ENCODE measurements around the gene PRAMEF2.
"Not testable (repeated sequence)": the region's sequence is repeated elsewhere in the genome, so short reads cannot be mapped to it uniquely, and the experiment has no call there.

PRAMEF2 gene, protein sequence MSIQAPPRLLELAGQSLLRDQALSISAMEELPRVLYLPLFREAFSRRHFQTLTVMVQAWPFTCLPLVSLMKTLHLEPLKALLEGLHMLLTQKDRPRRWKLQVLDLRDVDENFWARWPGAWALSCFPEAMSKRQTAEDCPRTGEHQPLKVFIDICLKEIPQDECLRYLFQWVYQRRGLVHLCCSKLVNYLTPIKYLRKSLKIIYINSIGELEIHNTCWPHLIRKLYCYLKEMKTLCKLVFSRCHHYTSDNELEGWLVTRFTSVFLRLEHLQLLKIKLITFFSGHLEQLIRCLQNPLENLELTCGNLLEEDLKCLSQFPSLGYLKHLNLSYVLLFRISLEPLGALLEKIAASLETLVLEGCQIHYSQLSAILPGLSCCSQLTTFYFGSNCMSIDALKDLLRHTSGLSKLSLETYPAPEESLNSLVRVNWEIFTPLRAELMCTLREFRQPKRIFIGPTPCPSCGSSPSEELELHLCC

DNA sequence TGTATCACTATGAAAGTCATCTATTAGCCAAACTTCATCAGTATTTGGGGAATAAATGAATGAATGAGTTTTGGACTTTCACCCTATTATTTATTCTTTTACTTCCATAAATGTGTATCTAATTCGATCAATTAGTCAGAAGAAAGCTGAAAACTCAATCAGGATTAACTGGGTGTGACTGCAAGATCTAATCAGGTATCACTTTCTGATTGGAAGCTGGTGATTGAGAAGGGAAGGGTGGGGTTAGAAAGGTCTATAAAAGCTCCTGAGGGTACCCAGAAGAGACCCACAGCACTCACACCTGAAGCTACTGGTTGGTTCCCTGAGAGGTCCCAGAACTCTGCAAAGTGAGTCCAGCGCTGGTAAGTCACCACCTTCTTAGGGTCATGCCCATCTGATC, at the start of gene PRAMEF2:
TSS of gene PRAMEF2 (plus strand) at position 301 of the 400 bp plus-strand sequence. CDS start 1,924 bp downstream, outside the sequence.
- in situ Hi-C loops (cut with HindIII; ENCODE audit: low sequenced_read_pairs), result not testable (repeated sequence)

DNA sequence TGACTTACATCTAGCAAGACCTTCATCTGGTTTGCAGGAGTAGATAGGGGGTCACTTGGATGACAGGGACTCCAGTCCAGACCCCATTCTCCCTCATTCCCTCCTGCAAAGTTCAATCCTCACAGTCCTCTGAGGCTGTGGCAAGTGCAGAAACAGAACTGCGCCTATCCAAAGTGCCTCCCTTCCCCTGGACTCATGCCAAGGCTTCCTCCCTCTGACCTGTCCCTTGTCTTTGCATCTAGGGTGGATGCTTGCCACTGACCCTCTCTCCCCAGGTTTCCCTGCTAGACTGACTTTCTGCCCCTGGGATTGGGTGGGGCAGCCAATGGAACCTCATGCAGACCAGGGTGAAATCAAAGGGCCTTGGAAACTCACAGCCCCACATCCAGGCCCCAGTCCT, 47.0 kb upstream of the PRAMEF2 start:
- in situ Hi-C loops (cut with HindIII; ENCODE audit: low sequenced_read_pairs), result no loop called here

DNA sequence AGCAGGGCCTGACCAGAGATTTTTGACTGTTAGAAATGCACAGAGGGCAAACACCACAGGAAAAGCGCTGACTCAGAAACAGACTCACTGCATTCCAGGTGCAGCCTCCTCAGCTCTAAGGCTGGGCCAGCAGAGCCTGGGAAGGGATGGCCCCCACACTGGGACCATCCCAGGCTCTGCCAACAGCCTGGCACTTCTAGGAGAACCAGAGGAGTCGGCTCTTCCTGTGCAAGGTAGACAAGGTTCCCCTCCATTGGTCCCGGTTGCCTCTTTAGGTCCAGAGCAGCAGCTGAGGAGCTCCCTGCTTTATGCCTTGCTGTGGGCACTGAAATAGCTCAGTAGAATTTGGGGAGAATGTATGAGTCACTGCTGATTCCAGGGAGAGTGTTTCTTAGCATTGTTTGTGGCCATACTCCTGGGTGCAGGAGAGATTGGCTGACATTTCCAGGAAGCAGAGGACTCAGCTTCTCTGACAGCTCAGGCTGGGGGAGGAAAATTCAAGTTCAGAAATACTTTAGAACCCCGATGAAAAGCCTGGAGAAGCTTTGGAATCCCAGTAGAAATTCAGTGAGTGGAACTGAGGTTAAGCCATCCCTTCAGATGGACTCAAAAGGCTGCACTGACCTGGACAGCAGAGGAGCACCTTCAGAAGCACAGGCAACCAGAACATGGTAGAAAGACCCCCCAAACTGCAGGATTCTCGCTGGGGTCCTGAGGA, 46.0 kb upstream of the PRAMEF2 start:
- in situ Hi-C loops (cut with HindIII; ENCODE audit: low sequenced_read_pairs), result no loop called here

DNA sequence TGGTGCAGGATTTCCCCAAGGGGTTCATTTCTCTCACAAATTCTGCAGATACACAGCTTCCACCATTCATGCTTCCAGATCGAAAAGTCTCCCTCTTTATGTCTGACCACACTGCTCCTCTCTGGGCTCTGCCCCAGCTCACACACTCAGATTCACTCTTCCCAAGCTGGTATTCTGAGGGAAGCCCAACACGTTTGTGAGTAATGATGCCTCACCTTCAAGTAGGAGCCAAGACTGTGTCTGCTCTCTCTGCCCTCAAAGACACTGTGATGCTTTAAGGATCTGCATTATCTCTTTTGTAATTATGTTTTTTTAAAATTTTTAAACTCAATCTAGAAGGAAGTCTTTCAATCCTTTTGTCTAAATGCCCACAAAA, 45.5 kb upstream of the PRAMEF2 start:
- in situ Hi-C loops (cut with HindIII; ENCODE audit: low sequenced_read_pairs), result no loop called here

DNA sequence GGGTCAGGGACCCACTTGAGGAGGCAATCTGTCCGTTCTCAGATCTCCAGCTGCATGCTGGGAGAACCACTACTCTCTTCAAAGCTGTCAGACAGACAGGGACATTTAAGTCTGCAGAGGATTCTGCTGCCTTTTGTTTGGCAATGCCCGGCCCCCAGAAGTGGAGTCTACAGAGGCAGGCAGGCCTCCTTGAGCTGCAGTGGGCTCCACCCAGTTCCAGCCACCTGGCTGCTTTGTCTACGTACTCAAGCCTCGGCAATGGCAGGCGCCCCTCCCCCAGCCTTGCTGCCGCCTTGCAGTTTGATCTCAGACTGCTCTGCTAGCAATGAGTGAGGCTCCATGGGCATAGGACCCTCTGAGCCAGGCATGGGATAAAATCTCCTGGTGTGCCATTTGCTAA, 37.8 kb upstream of the PRAMEF2 start:
- in situ Hi-C loops (cut with HindIII; ENCODE audit: low sequenced_read_pairs), result not testable (repeated sequence)

DNA sequence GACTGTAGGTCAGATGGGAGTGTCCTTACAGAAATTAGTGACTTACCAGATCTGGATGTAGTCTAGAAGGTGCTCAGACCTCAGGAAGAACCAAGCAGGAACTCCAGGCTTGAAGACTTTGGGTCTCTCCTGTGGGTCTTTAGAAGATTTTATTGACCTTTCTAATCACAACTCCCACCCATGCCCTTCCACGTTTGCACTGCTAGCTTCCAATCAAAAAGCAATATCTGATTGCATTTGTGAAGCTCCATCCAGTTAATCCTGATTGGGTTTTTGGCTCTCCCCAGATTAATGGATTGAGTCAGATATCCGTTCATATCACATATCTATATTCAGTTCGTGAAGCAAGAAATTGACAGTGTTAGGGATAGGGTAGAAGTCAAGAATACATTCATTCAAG, 25.6 kb upstream of the PRAMEF2 start, which contains the start of gene PRAMEF11:
TSS of gene PRAMEF11 (minus strand) at position 101 of the 400 bp plus-strand sequence. CDS start 2,621 bp downstream, outside the sequence.
- in situ Hi-C loops (cut with HindIII; ENCODE audit: low sequenced_read_pairs), result not testable (repeated sequence)

DNA sequence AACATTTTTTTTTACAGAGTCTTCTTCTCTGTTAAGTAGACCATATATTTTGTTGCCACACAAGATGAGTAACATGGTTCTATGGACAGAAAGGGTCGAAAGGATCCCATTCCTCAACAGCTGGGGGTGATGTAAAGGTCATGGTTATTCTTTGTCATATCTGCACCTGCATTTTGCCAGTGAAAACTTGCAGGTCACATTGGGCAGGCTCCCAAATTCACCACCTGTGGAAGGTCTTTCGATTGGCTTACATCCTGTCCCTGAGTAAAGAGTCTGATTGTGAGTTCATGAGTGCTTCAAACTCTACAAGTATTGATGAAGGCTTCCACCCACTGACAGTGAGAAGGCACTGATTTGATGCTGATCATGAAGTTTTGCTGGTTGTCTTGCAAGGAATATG, 23.6 kb upstream of the PRAMEF2 start:
- in situ Hi-C loops (cut with HindIII; ENCODE audit: low sequenced_read_pairs), result not testable (repeated sequence)

DNA sequence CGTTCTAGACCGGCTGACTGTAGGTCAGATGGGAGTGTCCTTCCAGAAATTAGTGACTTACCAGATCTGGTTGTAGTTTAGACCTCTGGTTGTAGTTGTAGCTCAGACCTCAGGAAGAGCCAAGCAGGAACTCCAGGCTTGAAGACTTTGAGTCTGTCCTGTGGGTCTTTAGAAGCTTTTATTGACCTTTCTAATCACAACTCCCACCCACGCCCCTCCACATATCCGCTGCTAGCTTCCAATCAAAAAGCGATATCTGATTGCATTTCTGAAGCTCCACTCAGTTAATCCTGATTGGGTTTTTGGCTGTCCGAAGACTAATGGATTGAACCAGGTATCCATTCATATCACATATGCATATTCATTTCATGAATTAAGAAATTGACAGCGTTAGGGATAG, 8.3 kb upstream of the PRAMEF2 start, which contains the start of gene HNRNPCL1:
TSS of gene HNRNPCL1 (minus strand) at position 101 of the 400 bp plus-strand sequence. CDS start 431 bp downstream, outside the sequence.
- in situ Hi-C loops (cut with HindIII; ENCODE audit: low sequenced_read_pairs), result not testable (repeated sequence)

DNA sequence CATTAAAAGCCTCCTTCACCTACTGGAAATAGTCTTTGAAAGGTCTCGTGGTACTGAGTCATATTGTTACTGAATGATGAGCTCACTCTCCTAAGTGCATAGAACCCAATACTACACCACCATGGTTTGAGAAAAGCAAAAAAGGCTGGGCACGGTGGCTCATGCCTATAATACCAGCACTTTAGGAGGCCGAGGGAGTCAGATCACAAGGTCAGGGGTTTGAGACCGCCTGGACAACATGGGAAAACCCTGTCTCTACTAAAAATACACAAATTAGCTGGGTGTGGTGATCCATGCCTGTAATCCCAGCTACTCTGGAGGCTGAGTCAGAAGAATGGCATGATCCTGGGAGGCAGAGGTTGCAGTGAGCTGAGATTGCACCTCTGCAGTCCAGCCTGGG, 5.1 kb upstream of the PRAMEF2 start:
- in situ Hi-C loops (cut with HindIII; ENCODE audit: low sequenced_read_pairs), result no loop called here

DNA sequence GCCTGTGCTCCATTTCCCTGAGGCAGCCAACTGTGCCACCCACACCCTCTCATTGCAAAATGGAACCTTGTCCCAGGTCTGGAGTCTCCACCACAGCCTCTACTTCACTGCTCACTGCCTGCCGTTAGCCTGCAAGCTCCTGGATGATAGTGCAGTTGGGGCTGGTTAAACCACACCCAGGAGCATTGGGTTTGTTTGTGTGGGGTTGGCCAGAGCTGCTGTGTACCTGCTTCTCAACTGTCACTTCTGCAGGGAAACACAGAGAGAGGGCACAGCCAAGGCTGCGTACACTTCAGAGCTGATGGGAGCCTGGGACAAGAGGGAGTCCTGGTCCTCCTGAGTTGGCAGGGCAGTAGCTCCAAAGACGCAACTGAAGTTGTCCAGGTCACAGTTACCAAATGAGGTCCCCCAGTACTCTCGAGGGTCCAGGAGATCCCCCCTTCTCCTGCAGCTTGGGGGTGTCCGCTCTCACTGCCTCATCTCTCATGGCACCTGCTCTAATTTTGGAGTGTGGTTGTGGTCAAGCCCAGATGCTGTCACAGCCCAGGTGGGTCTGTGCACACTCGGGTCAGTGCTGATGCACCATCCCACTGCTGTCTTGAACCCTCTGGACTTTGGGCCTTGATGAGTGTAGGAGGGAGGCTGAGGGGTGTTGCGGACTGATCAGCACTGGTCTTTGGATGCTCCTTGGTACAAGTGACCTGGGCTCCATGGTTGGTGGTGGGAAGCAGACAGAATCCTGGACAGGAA, 6.4 kb downstream of the PRAMEF2 start:
- in situ Hi-C loops (cut with HindIII; ENCODE audit: low sequenced_read_pairs), result not testable (repeated sequence)

DNA sequence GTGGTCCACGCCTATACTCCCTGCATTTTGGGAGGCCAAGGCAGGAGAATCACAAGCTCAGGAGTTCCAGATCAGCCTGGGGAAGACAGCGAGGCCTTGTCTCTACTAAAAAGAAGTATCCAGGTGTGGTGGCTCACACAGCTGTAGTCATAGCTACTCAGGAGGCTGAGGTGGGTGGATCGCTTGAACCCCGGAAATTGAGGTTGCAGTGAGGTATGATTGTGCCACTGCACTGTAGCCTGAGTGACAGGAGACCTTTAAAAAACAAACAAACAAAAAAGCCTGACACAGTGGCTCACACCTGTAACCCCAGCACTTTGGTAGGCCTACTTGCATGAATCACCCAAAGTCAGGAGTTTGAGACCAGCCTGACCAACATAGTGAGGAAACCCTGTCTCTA, 21.6 kb downstream of the PRAMEF2 start:
- in situ Hi-C loops (cut with HindIII; ENCODE audit: low sequenced_read_pairs), result not testable (repeated sequence)

DNA sequence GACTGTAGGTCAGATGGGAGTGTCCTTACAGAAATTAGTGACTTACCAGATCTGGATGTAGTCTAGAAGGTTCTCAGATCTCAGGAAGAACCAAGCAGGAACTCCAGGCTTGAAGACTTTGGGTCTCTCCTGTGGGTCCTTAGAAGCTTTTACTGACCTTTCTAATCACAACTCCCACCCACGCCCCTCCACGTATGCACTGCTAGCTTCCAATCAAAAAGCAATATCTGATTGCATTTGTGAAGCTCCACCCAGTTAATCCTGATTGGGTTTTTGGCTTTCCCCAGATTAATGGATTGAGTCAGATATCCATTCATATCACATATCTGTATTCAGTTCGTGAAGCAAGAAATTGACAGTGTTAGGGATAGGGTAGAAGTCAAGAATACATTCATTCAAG, 29.2 kb downstream of the PRAMEF2 start, which contains the start of gene PRAMEF4:
TSS of gene PRAMEF4 (minus strand) at position 101 of the 400 bp plus-strand sequence. CDS start 2,807 bp downstream, outside the sequence.
- in situ Hi-C loops (cut with HindIII; ENCODE audit: low sequenced_read_pairs), result not testable (repeated sequence)

DNA sequence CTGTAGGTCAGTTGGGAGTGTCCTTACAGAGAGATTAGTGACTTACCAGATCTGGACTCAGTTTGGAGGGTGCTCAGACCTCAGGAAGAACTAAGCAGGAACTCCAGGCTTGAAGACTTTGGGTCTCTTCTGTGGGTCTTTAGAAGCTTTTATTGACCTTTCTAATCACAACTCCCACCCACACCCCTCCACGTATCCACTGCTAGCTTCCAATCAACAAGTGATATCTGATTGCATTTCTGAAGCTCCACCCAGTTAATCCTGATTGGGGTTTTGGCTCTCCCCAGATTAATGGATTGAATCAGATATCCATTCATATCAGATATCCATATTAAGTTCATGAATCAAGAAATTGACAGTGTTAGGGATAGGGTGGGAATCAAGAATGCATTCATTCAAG, 41.3 kb downstream of the PRAMEF2 start, which contains the start of gene PRAMEF10:
TSS of gene PRAMEF10 (minus strand) at position 101 of the 400 bp plus-strand sequence. CDS start 2,423 bp downstream, outside the sequence.
- in situ Hi-C loops (cut with HindIII; ENCODE audit: low sequenced_read_pairs), result not testable (repeated sequence)

DNA sequence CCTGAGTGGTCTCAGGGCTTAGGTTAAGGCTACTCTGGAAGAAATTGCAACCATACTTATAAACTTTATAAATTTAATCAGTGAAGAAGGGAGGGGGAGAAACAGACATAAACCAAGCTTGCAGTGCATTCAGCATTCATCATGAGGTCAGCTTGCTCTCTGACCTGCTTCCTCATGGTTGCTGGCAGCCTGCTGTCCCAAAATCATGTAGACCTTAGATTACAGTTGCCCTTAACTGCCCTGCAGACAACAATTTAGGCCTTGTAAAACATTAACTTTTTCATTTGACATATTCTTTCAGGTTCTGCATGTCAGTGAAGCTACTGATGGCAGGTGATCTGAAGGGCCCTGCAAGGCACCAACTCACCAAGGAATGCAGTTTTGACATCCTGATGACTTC, 42.3 kb downstream of the PRAMEF2 start:
- in situ Hi-C loops (cut with HindIII; ENCODE audit: low sequenced_read_pairs), result not testable (repeated sequence)

DNA sequence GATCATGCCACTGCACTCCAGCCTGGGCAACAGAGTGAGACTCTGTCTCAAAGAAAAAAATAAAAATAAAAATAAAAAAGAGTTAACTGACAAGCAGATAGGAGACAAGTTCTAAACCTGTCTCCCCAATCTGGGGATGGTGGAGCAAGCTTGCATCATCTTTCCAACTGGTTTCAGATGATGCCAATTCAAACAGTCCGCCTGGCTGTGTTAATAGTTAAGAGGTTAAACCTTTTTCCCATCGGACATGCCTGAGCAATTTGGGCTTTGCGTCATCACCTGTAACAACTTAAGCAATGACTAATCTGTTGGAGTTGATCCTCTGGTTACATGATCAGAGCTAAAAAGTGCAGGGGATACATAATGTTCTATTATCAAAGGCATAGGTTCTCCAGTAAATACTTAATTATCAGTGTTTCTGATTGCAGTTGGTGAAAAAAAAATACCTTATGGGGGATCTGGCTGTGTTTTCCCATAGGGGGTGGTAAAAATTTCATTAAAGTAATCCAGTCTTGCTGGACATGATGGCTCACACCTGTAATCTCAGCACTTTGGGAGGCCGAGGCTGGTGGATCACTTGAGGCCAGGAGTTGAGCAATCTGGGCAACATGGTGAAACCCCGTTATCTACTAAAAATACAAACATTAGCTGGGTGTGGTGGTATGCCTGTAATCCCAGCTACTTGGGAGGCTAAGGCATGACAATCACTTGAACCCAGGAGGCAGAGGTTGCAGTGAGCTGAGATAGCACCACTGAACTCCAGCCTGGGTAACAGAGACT, 47.1 kb downstream of the PRAMEF2 start:
- in situ Hi-C loops (cut with HindIII; ENCODE audit: low sequenced_read_pairs), result not testable (repeated sequence)
